ENCODE results near the gene TAS1R3.
"Not testable (repeated sequence)": the region's sequence is repeated elsewhere in the genome, so short reads cannot be mapped to it uniquely, and the experiment has no call there.

Gene TAS1R3

GRCh38 chr1:1365875-1366698 lies 35.0 kb downstream of the TAS1R3 start:
- DNase-seq (ENCODE audit: low read depth in 1 of 2, low spot score in 1 of 2), result no peak

- no peak for DNase-seq (ENCODE audit: low read depth in 1 of 2, low spot score in 1 of 2)
Measured at GRCh38 chr1:1366699-1367066, 35.6 kb downstream of the TAS1R3 start.

- DNase-seq (ENCODE audit: low read depth in 1 of 2, low spot score in 1 of 2), result no peak
Measured at GRCh38 chr1:1367315-1367714, 36.2 kb downstream of the TAS1R3 start.

- DNase-seq (ENCODE audit: low read depth in 1 of 2, low spot score in 1 of 2), result not testable (repeated sequence)
Measured at GRCh38 chr1:1370094-1370493, 39.0 kb downstream of the TAS1R3 start.

- no peak for DNase-seq (ENCODE audit: low read depth in 1 of 2, low spot score in 1 of 2)
Measured at GRCh38 chr1:1370771-1371300, 39.8 kb downstream of the TAS1R3 start.

GRCh38 chr1:1371364-1371745 lies 40.3 kb downstream of the TAS1R3 start:
- DNase-seq (ENCODE audit: low read depth in 1 of 2, low spot score in 1 of 2), result peak in 1 of 2 donors; percentile 23

GRCh38 chr1:1371746-1372711 lies 40.9 kb downstream of the TAS1R3 start:
- peak; percentile 61 to 73 for DNase-seq (ENCODE audit: low read depth in 1 of 2, low spot score in 1 of 2)

GRCh38 chr1:1373051-1373814 lies 42.2 kb downstream of the TAS1R3 start:
- no peak for DNase-seq (ENCODE audit: low read depth in 1 of 2, low spot score in 1 of 2)

- DNase-seq (ENCODE audit: low read depth in 1 of 2, low spot score in 1 of 2), result no peak
Measured at GRCh38 chr1:1373815-1374588, 42.9 kb downstream of the TAS1R3 start.

GRCh38 chr1:1374589-1374928 lies 43.5 kb downstream of the TAS1R3 start:
- DNase-seq (ENCODE audit: low read depth in 1 of 2, low spot score in 1 of 2), result no peak

- DNase-seq (ENCODE audit: low read depth in 1 of 2, low spot score in 1 of 2), result peak; percentile 87 to 88
Measured at GRCh38 chr1:1374929-1375662, 44.0 kb downstream of the TAS1R3 start, which contains the start of gene AURKAIP1. Gene AURKAIP1 (minus strand): TSS chr1:1375207. CDS start chr1:1374756, 451 bp downstream.

- no peak for DNase-seq (ENCODE audit: low read depth in 1 of 2, low spot score in 1 of 2)
Measured at GRCh38 chr1:1376551-1377226, 45.6 kb downstream of the TAS1R3 start.

- DNase-seq (ENCODE audit: low read depth in 1 of 2, low spot score in 1 of 2), result no peak
Measured at GRCh38 chr1:1377540-1378205, 46.6 kb downstream of the TAS1R3 start.

- no peak for DNase-seq (ENCODE audit: low read depth in 1 of 2, low spot score in 1 of 2)
Measured at GRCh38 chr1:1380860-1381259, 49.8 kb downstream of the TAS1R3 start.

- no peak for DNase-seq (ENCODE audit: low read depth in 1 of 2, low spot score in 1 of 2)
Measured at GRCh38 chr1:1381294-1381693, 50.2 kb downstream of the TAS1R3 start.

Data from stimulated activated CD4-positive, alpha-beta T cell treated with anti-CD3 and anti-CD28 coated beads, Interleukin-15, amount 100 ng/mL, for 1 hour (primary cell).